ENCODE results near the gene DEDD.

Gene DEDD

GRCh38 chr1:161163793-161164192 is 31.3 kb upstream of the DEDD start:
- peak; percentile 6 for DNase-seq (ENCODE audit: low spot score)

DNA sequence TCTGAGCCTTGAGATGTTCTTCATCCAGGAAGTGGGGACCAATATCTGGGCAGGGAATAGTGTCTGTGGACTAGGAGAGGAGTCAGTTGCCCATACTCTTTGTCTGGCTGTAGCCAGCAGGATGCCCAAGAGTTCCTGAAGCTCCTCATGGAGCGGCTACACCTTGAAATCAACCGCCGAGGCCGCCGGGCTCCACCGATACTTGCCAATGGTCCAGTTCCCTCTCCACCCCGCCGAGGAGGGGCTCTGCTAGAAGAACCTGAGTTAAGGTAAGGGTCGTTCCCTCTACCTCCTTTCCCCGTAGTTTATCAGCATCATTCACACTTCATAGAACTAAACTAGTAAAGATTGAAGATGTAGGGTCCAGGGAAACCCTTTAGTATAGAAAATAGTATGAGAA is 30.3 kb upstream of the DEDD start:
- DNase-seq (ENCODE audit: low spot score), result no peak

DNA sequence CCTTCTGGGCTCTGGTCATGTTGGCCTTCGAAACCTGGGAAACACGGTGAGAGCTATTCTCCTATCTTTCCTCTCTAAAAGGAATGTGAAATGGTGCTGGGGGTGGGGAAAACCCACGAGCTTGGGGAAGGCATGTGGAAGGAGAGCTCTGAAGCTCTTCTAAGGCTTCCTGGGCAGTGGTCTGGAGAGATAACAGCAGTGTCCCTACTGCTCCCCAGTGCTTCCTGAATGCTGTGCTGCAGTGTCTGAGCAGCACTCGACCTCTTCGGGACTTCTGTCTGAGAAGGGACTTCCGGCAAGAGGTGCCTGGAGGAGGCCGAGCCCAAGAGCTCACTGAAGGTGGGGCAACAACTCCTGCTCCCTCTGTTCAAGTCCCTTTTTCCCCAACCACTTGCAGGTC is 29.6 kb upstream of the DEDD start:
- DNase-seq (ENCODE audit: low spot score), result no peak

DNA sequence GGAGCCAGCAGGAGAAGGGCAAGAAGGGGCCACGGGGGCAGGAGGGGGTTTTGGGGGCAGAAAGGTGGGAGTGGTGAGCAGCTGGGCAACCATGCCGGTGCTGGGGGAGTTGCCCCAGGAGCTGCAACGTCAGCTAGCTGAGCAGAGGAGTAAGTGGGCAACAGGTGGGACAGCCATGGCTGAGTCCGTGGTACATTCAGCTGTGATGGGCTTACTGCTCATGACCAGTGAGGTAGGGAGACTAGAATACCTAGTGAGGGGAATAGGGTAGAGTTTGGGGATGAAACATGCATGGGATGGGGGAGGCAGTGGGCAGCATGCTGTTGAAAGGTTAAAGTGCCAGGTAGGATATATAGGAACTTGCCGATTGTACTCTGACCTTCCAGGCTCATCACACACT is 29.2 kb upstream of the DEDD start:
- DNase-seq (ENCODE audit: low spot score), result no peak

DNA sequence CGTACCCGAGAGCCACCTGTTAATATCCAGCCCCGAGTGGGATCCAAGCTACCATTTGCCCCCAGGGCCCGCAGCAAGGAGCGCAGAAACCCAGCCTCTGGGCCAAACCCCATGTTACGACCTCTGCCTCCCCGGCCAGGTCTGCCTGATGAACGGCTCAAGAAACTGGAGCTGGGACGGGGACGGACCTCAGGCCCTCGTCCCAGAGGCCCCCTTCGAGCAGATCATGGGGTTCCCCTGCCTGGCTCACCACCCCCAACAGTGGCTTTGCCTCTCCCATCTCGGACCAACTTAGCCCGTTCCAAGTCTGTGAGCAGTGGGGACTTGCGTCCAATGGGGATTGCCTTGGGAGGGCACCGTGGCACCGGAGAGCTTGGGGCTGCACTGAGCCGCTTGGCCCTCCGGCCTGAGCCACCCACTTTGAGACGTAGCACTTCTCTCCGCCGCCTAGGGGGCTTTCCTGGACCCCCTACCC is 28.2 kb upstream of the DEDD start:
- DNase-seq (ENCODE audit: low spot score), result no peak

GRCh38 chr1:161159913-161160243 is 27.4 kb upstream of the DEDD start:
- peak; percentile 52 for DNase-seq (ENCODE audit: low spot score)

DNA sequence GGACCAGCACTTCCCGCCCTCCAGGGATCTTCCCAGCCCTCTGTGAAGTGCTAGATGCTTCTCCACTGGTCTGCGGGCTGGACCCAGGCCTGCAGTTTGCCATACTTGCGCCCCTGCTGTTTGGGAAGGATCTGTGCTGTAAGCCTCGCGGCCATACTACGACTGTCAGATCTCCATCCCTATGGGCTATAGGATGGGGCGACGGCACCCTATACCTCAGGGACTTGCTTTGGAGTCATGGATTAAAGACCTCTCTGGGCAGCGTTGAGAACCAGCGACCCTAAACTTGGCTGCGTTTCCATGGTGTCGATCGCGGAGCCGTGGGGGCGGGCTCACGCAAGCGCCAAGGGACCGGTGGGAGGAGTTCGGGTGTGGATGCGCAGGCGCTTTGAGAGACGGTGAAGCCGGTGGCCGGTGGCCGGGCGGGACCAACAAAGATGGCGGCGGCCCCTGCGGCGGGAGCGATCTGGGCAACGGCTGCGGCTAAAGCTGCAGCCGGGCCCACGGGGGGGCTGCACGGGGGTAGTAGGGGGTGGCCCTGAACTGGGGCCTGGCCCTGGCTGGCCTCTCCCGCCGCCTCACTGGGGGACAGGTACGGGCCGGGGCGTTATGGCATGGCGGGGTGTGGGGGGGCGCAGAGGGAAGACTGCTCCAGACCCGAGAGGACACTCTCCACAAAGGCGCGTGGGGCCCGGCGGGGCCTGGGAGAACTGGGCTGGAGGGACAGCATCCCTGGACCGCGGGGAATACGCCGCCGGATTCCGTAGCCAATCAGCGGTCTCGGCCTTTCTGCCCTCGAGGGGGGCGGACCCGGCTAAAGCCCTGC is 26.8 kb upstream of the DEDD start, which contains the start of gene USP21:
Gene USP21, plus strand, starts transcription at position 414 of the 826 bp plus-strand sequence. CDS start 1,141 bp downstream, outside the sequence.
- DNase-seq (ENCODE audit: low spot score), result peak; percentile 97

- DNase-seq (ENCODE audit: low spot score), result peak; percentile 52
Observed at GRCh38 chr1:161158316-161159010, 26.0 kb upstream of the DEDD start.

- DNase-seq (ENCODE audit: low spot score), result peak; percentile 25
Observed at GRCh38 chr1:161157867-161158266, 25.4 kb upstream of the DEDD start.

DNA sequence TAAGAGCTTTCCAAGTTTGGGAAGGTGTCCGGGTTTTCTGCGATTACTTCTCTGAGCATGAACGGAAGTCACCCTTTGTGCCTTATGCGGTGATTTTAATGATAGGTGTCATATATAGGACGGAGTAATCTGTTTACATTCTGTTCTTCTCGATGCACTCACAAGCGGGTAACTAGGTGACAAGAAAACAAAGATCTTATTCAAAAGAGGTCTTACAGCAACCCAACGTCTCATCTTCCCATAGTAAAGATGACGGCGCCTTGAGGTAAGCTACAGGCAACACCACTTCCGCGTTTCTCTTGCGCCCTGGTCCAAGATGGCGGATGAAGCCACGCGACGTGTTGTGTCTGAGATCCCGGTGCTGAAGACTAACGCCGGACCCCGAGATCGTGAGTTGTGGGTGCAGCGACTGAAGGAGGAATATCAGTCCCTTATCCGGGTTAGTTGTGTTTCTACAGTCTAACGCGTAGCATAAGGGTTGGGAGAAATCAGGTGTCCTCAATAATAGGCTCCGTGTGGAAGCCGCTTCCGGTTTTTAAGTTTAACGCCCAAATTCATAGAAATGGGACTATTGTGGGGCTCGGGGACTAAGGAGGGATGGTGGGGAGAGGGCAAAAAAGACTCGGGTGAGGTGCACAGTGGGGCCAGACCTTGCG is 21.3 kb upstream of the DEDD start, which contains the start of gene UFC1:
Gene UFC1, plus strand, starts transcription at position 297 of the 656 bp plus-strand sequence. Its CDS starts 20 bp downstream, at position 317.
- peak; percentile 91 for DNase-seq (ENCODE audit: low spot score)

GRCh38 chr1:161153176-161153575 is 20.7 kb upstream of the DEDD start:
- DNase-seq (ENCODE audit: low spot score), result no peak

- DNase-seq (ENCODE audit: low spot score), result no peak
Observed at GRCh38 chr1:161145832-161146231, 13.4 kb upstream of the DEDD start.

DNA sequence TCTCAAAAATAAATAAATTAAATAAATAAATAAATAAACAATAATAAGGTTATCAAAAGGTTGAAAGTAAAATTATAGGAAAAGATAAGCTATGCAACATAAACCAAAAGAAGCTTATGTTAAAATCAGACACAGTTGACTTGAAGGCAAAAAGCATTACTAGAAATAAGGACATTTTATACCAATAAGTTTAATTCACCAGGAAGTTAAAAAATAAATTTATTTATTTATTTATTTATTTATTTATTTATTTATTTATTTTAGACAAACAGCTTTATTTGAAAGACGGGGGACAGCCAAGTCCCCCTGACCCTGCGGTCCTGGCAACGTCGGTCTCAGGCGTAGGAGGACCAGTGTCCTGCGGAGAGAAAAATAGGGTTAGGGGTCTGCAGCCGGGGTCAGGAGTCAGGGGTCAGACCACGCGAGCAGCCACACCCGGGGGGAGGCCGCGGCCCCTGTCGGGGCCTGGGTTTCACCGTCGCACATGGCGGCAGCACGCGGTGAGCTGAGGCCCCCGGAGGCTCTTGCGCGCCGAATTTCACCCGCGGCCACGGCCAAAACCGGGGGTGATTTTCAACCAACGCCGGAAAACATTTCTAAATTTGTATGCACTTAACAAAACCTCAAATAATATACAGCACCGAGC is 8.4 kb upstream of the DEDD start:
- no peak for DNase-seq (ENCODE audit: low spot score)

GRCh38 chr1:161139766-161140165 is 7.3 kb upstream of the DEDD start:
- DNase-seq (ENCODE audit: low spot score), result peak; percentile 82

DNA sequence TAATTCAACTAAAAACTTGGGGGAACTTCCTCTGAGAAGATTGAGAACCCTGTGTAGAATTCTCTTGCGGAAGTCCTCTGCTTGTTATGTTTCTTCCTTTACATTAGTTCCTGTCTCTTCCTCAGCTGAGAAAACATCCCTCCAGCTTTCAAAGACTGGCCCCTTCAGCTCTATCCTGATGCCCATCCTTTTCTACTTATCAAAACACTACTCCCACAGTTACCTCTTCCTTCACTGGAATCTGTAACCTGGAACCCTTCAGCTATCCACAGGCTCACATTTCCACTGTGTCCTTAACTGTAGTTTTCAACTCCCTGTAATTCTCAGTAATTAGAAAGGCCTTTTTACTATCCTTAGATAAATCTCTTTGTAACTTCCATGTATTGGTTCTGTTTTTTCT is 6.0 kb upstream of the DEDD start:
- no peak for DNase-seq (ENCODE audit: low spot score)

- no peak for DNase-seq (ENCODE audit: low spot score)
Observed at GRCh38 chr1:161137881-161138280, 5.4 kb upstream of the DEDD start.

- peak; percentile 42 for DNase-seq (ENCODE audit: low spot score)
Observed at GRCh38 chr1:161133220-161133740, 813 bp upstream of the DEDD start.

DNA sequence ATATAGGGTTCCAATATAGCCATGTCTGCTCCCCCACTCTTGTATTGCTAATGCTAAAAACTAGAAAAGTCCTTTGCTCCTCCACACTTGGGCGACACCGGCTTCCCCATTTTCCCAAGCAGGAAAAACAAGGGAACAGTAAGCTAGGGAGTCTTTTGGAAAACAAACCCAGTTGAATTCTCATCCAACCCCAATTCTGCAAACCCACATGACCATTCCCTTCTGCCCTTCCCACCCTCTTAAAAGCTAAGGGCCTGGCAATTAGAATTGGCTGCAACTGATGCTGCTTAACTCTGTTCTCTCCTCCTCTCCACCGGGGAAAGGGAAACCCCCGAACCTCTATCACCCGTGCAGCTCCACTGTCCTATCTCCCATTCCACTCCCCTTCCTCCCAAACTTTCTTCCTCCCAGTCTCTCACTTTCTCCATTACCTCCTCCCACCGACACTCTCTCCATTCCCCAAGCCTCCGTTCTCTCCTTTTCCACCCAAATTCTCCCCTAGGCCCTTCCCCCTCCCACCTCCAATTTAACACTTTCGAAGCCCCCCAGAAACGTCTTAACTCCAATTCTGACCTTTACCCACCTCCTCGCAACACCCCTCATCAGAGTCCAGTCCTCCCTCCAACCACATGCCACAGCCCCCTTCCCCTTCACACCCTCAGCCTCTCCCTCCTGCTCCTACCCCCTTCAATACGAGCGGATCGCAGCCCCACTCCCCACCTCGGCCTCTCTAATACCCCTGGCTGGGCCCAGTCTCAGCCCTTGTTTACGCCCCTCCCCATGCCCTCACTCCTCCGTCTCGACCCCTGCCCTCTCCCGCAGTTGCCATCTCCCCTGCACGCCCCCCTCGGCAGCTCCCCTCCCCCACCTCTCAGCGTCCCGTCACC is 701 bp downstream of the DEDD start:
- peak; percentile 60 for DNase-seq (ENCODE audit: low spot score)

GRCh38 chr1:161130266-161130665 is 2.2 kb downstream of the DEDD start:
- DNase-seq (ENCODE audit: low spot score), result no peak

DNA sequence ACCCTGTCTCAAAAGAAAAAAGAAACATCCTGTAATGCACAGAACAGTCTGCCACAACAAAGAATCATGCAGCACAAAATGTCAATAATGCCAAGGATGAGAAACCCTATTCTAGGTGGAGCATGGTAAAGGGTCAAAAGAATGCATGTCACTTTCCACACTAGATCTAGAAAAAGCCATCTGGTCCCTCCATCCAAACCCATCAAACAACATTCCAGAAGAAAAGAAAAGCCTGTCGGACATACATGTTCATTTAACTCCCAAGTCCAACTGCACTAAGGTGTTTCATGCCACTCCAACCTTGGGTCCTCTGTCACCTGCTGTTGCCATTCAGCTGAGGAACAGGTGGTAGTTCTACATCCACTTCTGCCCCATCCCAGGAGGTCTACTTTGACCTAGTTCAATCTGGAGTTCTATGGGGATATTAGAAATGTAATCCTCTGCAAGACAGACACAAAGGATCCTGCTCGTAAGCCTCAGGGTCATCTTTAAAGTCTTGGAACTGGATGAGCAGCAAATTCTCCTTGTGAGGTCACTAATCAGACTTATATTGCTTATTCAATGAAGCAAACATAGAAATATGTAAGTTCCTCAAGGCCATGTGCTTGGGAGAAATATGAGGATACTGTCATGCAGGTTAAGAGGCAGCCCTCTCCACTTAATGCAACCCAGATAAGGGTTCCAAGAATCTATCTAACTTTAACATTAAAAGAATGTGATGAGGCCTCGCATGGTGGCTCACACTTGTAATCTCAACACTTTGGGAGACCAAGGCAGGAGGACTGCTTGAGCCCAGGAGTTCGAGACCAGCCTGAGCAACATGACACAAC is 3.7 kb downstream of the DEDD start:
- no peak for DNase-seq (ENCODE audit: low spot score)
